ENCODE data around the gene TUBB3. TPM values are rescaled to one million over a fixed set of nuclear protein-coding genes. Genes with fewer than 3 reads are reported as not detected.
A peak's percentile ranks its signal among the peaks of the same experiment; 100 is the strongest.

TUBB3 gene
- total and polyA plus RNA-seq, 2 donors (not counting 1 experiment from before 2014, with no cell fraction given): 0.34 to 4.4 TPM

DNA sequence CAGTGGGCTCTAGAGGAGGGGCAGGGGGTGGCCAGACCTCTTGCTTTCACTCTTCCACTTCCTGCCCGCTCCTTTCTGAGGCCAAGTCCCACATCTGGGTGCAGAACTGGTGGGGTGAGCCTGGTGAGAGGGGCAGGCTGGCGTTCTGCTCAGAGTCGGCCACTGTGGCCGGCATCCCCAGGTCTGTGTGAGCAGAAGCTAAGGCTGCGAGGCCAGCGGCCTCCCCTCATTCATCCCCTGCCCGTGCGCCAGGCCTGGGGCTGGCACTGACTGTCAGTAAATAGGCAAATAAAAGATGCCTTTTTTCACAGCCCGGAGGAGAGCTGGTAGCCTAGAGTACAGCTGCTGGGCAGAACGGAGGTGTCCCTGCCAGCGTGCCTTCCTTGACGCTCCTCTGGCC lies 26.6 kb downstream of the TUBB3 start:
- intact Hi-C loops (cut with micrococcal nuclease): loop anchor here (5.0 kb wide), 2 partner anchors 58 to 68 kb away; partner anchors contain the start of gene DBNDD1
- peak overlapping the region; percentile 68 for H3K9ac ChIP-seq (ENCODE audit: low read length)
- 92% methylated on average over 11 of the region's 12 CpGs for WGBS (ENCODE audit: insufficient coverage)
- ATAC-seq (ENCODE audit: low read depth) (no peak), DNase-seq (no peak)
- H3K27me3 ChIP-seq (replicated peaks in 1 of 4; ENCODE audit: control extremely low read depth in 1 of 4, control insufficient read depth in 3 of 4, insufficient read depth in 4 of 4, low read length in 3 of 4): peaks cover 0 to 3% (median 1%) of the 10 kb centered on the region in 4 experiments
- H2AFZ ChIP-seq (ENCODE audit: insufficient read depth, low read depth, low read length, poor library complexity, severe bottlenecking): no peak overlapping the region
- H3K27ac ChIP-seq (ENCODE audit: low read length in 2 of 2): no peak overlapping the region
- peak overlapping the region; percentile 46 to 72 (median 63) for H3K4me3 ChIP-seq (ENCODE audit: control extremely low read depth in 1 of 5, extremely low read depth in 1 of 5, insufficient read depth in 1 of 5, low read depth in 2 of 5, low read length in 4 of 5)
- peaks cover 80 to 94% of the 10 kb centered on the region in 2 donors for H3K4me1 ChIP-seq (ENCODE audit: control insufficient read depth in 2 of 2, insufficient read depth in 2 of 2, low read length in 2 of 2)
- H3K79me2 ChIP-seq (ENCODE audit: control insufficient read depth, insufficient read depth, low read length): peaks cover 48% of the 10 kb centered on the region
- Mint-ChIP-seq H3K27me3 (peaks cover 8% of the 10 kb centered on the region), H3K27ac (peak overlapping the region; percentile 82), H3K4me1 (peaks cover 73% of the 10 kb centered on the region), H3K9me3 (ENCODE audit: insufficient read depth) (no peaks in the 10 kb centered on the region), H3K4me3 (peak overlapping the region; percentile 85)
- POLR2A ChIA-PET: interaction anchor here (1.1 kb wide), 1 partner anchor 22 kb away, joined by 3 read pairs; no protein-coding TSS in a partner anchor
- H4K20me1 ChIP-seq (ENCODE audit: control insufficient read depth, insufficient read depth, low read length, poor library complexity, severe bottlenecking): peaks cover 57% of the 10 kb centered on the region
- H3K36me3 ChIP-seq (replicated peaks in 1 of 2; ENCODE audit: control extremely low read depth in 1 of 2, control insufficient read depth in 1 of 2, extremely low read depth in 1 of 2, insufficient read depth in 2 of 2, low read length in 1 of 2): peaks cover 0 to 4% of the 10 kb centered on the region in 2 experiments
- H3K4me2 ChIP-seq (replicated peaks; ENCODE audit: low read depth, low read length, poor library complexity, severe bottlenecking): peak overlapping the region; percentile 91
- H3K9me3 ChIP-seq (ENCODE audit: control extremely low read depth in 1 of 3, control insufficient read depth in 2 of 3, insufficient read depth in 1 of 3, low read length in 2 of 3): peaks cover 0 to 28% (median 0%) of the 10 kb centered on the region in 3 donors
- CTCF ChIA-PET: interaction anchor here (2.1 kb wide), 1 partner anchor 23 kb away, joined by 5 read pairs; no protein-coding TSS in a partner anchor
- TF ChIP-seq, protein P1, sequence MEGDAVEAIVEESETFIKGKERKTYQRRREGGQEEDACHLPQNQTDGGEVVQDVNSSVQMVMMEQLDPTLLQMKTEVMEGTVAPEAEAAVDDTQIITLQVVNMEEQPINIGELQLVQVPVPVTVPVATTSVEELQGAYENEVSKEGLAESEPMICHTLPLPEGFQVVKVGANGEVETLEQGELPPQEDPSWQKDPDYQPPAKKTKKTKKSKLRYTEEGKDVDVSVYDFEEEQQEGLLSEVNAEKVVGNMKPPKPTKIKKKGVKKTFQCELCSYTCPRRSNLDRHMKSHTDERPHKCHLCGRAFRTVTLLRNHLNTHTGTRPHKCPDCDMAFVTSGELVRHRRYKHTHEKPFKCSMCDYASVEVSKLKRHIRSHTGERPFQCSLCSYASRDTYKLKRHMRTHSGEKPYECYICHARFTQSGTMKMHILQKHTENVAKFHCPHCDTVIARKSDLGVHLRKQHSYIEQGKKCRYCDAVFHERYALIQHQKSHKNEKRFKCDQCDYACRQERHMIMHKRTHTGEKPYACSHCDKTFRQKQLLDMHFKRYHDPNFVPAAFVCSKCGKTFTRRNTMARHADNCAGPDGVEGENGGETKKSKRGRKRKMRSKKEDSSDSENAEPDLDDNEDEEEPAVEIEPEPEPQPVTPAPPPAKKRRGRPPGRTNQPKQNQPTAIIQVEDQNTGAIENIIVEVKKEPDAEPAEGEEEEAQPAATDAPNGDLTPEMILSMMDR (IDR thresholded peaks at IDR 0.05): no peak

DNA sequence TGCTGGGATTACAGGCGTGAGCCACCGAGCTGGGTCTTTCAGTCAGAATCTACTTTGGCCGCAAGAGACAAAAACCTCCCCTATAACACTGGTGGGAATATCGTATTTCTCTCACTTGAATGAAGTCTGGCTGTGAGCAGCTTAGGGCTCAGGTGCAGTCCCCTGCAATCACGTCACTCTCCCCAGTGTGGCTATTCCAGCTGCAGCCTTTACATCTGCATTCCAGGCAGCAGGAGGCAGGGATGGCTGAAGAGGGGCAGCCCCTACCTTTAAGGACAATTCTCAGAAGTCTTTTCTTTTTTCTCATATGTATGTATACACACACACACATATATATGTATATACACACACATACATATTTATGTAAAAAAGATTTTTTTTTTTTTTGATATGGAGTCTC lies 28.4 kb downstream of the TUBB3 start:
- intact Hi-C loops (cut with micrococcal nuclease): loop anchor here (5.0 kb wide), 1 partner anchor 56 kb away; no protein-coding TSS in a partner anchor
- TF ChIP-seq, protein P1 (IDR thresholded peaks at IDR 0.05): no peak
- TF ChIP-seq EZH2 (IDR thresholded peaks at IDR 0.05; ENCODE audit: borderline replicate concordance, insufficient read depth, low read depth, low read length, poor library complexity, severe bottlenecking): no peak
- peaks cover 54% of the 10 kb centered on the region for H3K79me2 ChIP-seq (ENCODE audit: control insufficient read depth, insufficient read depth, low read length)
- Mint-ChIP-seq H3K9me3 (ENCODE audit: insufficient read depth) (no peaks in the 10 kb centered on the region), H3K4me3 (peak overlapping the region; percentile 67), H3K27me3 (peaks cover 4% of the 10 kb centered on the region), H3K27ac (peak overlapping the region; percentile 69), H3K4me1 (peaks cover 77% of the 10 kb centered on the region)
- no peak overlapping the region for H2AFZ ChIP-seq (ENCODE audit: insufficient read depth, low read depth, low read length, poor library complexity, severe bottlenecking)
- H3K4me1 ChIP-seq (ENCODE audit: control insufficient read depth in 2 of 2, insufficient read depth in 2 of 2, low read length in 2 of 2): peaks cover 82 to 94% of the 10 kb centered on the region in 2 donors
- H3K27ac ChIP-seq (ENCODE audit: low read length in 2 of 2): no peak overlapping the region
- peak overlapping the region; percentile 22 for H3K4me2 ChIP-seq (replicated peaks; ENCODE audit: low read depth, low read length, poor library complexity, severe bottlenecking)
- 91% methylated on average over 4 of the region's 5 CpGs for WGBS (ENCODE audit: insufficient coverage)
- peaks cover 0 to 14% of the 10 kb centered on the region in 2 experiments for H3K36me3 ChIP-seq (replicated peaks in 1 of 2; ENCODE audit: control extremely low read depth in 1 of 2, control insufficient read depth in 1 of 2, extremely low read depth in 1 of 2, insufficient read depth in 2 of 2, low read length in 1 of 2)
- H4K20me1 ChIP-seq (ENCODE audit: control insufficient read depth, insufficient read depth, low read length, poor library complexity, severe bottlenecking): peaks cover 66% of the 10 kb centered on the region
- ATAC-seq (ENCODE audit: low read depth) (no peak), DNase-seq (no peak)
- peaks cover 0 to 34% (median 0%) of the 10 kb centered on the region in 3 donors for H3K9me3 ChIP-seq (ENCODE audit: control extremely low read depth in 1 of 3, control insufficient read depth in 2 of 3, insufficient read depth in 1 of 3, low read length in 2 of 3)
- H3K4me3 ChIP-seq (ENCODE audit: control extremely low read depth in 1 of 5, extremely low read depth in 1 of 5, insufficient read depth in 1 of 5, low read depth in 2 of 5, low read length in 4 of 5): no peak overlapping the region
- POLR2A ChIA-PET: interaction anchor here (0.7 kb wide), 2 partner anchors 18 to 61 kb away, joined by 3 to 4 read pairs; no protein-coding TSS in a partner anchor
- CTCF ChIA-PET: interaction anchor here (1.2 to 1.3 kb wide), 3 partner anchors 15 to 67 kb away, joined by 3 to 5 read pairs (median 3); partner anchors contain the start of gene MC1R
- peaks cover 0 to 2% (median 0%) of the 10 kb centered on the region in 4 experiments for H3K27me3 ChIP-seq (replicated peaks in 1 of 4; ENCODE audit: control extremely low read depth in 1 of 4, control insufficient read depth in 3 of 4, insufficient read depth in 4 of 4, low read length in 3 of 4)
- H3K9ac ChIP-seq (ENCODE audit: low read length): no peak overlapping the region

All from B cell (primary cell).